Stimulated activated CD8-positive, alpha-beta memory T cell treated with anti-CD3 and anti-CD28 coated beads, Interleukin-15, amount 100 ng/mL, for 24 hours (primary cell): ENCODE measurements around the gene SPN.
"Not testable (repeated sequence)": the region's sequence is repeated elsewhere in the genome, so short reads cannot be mapped to it uniquely, and the experiment has no call there.

Source experiments
- DNase-seq: peaks from one replicate; pipeline ENCODE4 v3.0.0-alpha.2; 2020; ENCODE audit warnings: low read depth

Gene SPN

GRCh38 chr16:29646947-29647346 lies 16.1 kb upstream of the SPN start:
- no peak for DNase-seq

GRCh38 chr16:29649588-29650494 lies 13.2 kb upstream of the SPN start:
- no peak for DNase-seq

- no peak for DNase-seq
These were observed 12.3 kb upstream of the SPN start for GRCh38 chr16:29650771-29651170.

GRCh38 chr16:29651774-29652349 lies 11.2 kb upstream of the SPN start:
- no peak for DNase-seq

GRCh38 chr16:29653471-29653870 lies 9.6 kb upstream of the SPN start:
- DNase-seq: no peak

- not testable (repeated sequence) for DNase-seq
These were observed 9.2 kb upstream of the SPN start for GRCh38 chr16:29653890-29654289.

GRCh38 chr16:29656688-29657523 lies 6.1 kb upstream of the SPN start:
- DNase-seq: no peak

GRCh38 chr16:29658705-29659104 lies 4.3 kb upstream of the SPN start:
- no peak for DNase-seq

- DNase-seq: no peak
These were observed 883 bp upstream of the SPN start for GRCh38 chr16:29662000-29662728.

- DNase-seq: no peak
These were observed 375 bp upstream of the SPN start for GRCh38 chr16:29662729-29663015.

GRCh38 chr16:29663807-29664090 lies 702 bp downstream of the SPN start:
- DNase-seq: no peak

GRCh38 chr16:29664091-29664921 lies 1.3 kb downstream of the SPN start:
- no peak for DNase-seq

GRCh38 chr16:29665294-29666077 lies 2.4 kb downstream of the SPN start:
- DNase-seq: no peak

- not testable (repeated sequence) for DNase-seq
These were observed 4.2 kb downstream of the SPN start for GRCh38 chr16:29667322-29667610.

- DNase-seq: no peak
These were observed 4.7 kb downstream of the SPN start for GRCh38 chr16:29667755-29668154.

GRCh38 chr16:29668267-29668666 lies 5.2 kb downstream of the SPN start:
- DNase-seq: no peak

GRCh38 chr16:29673501-29673900 lies 10.5 kb downstream of the SPN start:
- DNase-seq: no peak

GRCh38 chr16:29674188-29674587 lies 11.1 kb downstream of the SPN start:
- no peak for DNase-seq

GRCh38 chr16:29675811-29676643 lies 13.0 kb downstream of the SPN start:
- DNase-seq: no peak
